HG02870 (cell line): ENCODE results near the gene RPS19BP1.

Experiments
- ATAC-seq: cut with Tn5 transposase; IDR thresholded peaks from one replicate; pipeline ENCODE4 v1.9.1; 2021; ENCODE audit warnings: mild to moderate bottlenecking, moderate library complexity; ENCODE audit not compliant: unreplicated experiment

The RPS19BP1 gene, protein sequence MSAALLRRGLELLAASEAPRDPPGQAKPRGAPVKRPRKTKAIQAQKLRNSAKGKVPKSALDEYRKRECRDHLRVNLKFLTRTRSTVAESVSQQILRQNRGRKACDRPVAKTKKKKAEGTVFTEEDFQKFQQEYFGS

DNA sequence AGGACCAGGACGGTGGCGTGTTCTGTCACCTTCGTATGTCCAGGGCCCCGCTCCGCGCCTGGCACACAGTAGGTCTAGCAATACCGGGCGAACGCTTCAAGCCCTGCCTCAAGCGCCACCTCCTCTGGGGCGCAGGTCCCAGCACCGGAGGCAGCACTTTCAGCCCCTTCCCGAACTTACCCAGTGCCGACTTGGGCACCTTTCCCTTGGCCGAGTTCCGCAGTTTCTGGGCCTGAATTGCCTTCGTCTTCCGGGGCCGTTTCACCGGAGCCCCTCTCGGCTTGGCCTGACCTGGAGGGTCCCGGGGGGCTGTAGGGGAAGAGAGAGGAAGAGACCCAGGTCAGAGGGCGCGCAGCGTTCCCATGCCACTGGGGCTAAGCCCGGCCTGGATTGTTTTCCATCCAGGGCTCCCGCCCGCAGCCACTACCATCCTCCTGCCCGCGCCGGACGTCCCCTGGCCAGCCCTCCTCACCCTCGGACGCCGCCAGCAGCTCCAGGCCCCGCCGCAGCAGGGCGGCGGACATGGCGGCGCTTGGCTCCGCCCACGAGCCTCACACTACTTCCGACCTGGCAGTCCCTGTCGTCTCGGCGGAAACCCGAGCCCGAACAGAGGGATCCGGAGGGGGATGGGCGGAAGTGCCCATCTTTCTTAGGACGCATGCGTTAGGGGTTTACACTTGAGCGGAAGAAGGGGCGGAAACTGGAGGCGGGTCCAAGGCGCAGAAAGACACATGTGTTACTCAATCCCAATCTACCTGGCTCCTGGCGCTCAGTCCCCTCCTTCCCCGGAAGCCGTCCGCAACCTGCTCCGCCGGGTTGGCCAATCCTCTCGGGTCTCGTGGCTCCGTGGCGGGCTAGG is at the start of gene RPS19BP1:
Gene RPS19BP1, minus strand, starts transcription at position 534 of the 859 bp plus-strand sequence. Its CDS starts 10 bp downstream, at position 524.
- ATAC-seq, result peak; percentile 69

GRCh38 chr22:39581303-39581702 is 48.8 kb upstream of the RPS19BP1 start:
- no peak for ATAC-seq

DNA sequence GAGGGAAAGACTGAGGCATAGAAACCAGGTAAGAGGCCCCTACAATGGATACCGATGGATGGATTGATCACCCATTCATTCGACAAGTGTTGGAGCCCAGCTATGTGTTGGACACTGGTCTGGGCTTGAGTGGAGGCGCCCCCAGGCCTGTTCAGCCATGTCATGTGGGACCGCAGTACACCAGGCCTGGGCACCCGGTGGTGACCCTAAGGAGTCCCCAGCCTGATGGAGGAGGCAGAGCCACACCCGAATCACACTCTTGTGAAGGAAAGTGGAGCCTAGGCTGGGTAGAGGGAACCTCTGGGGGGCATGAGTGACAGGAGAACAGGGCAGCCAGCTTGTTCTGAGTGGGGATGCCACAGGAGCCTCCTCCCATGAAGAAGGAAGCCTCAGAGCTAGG is 48.2 kb upstream of the RPS19BP1 start:
- ATAC-seq, result no peak

- ATAC-seq, result no peak
Observed at GRCh38 chr22:39580006-39580441, 47.5 kb upstream of the RPS19BP1 start.

DNA sequence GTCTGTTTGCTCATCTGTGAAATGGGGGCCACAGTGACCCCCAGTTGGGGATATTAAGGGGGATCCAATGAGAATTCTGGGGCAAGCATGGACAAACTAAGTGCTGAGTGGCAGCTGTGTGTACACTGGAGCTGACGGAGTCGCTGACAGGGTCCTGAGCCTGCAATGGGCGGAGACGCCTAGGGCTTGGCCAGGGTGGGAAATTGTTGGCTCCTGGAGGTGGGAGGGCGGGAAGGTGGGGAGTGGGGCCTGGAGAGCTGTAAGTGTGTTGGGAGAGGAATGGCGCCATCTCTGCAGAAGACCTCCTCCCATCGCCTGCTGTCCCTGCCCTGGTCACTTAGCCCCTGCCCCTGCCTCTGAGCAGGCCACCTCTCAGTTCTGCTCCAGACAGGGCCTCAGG is 45.4 kb upstream of the RPS19BP1 start:
- ATAC-seq, result no peak

GRCh38 chr22:39577366-39577765 is 44.8 kb upstream of the RPS19BP1 start:
- ATAC-seq, result no peak

- ATAC-seq, result no peak
Observed at GRCh38 chr22:39576027-39576426, 43.5 kb upstream of the RPS19BP1 start.

DNA sequence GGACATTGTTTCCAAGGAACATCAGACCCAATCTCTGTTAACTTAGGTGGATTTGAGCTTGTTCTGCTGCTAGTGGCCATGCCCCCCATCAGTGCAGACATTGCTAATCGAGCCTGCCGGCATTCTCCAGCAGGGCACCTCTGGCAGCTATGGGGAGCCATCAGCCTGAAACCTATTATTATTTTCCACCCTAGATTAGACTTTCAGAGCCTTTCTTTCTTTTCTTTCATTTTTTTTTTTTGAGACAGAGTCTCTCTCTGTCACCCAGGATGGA is 42.9 kb upstream of the RPS19BP1 start:
- no peak for ATAC-seq

DNA sequence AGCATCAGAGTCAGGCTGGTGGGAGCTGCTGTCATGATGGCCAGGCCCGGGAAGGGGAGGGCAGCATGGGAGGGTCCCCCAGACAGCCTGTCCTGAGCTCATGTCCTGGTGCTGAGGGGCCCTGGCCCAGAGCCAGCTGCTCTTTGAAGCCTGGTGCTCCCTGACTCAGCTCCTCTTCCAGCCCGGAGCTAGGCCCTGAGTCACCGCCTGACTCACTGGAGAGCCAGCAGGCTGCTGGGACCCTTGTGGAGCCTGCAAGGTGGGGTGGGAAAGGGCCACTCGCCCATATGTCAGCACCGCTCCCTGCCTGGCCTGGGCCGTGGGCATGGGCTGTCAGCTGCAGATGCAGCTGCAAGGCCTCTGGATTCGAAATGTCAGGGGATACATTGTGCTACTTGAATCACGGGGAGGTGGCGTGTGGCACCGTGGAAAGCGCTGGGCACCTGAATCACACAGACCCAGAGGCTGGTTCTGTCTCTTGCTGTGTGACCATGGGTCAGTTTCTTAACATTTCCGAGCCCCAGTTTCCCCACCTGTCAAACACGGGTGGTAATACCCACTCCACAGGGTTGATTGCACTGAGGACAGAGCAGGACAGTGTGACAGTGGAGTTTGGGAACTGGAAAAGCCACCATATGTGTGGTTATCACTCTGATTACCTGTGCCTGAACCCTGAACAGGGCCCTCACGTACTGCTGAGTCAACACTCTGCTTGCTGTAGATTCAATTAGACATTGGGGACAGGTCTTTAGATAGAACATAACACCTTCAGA is 42.4 kb upstream of the RPS19BP1 start:
- no peak for ATAC-seq

- no peak for ATAC-seq
Observed at GRCh38 chr22:39571538-39571937, 39.0 kb upstream of the RPS19BP1 start.

GRCh38 chr22:39570665-39571064 is 38.1 kb upstream of the RPS19BP1 start, which contains the start of gene CACNA1I:
Gene CACNA1I (plus strand): TSS chr22:39570753. CDS start chr22:39570753, 0 bp downstream.
- ATAC-seq, result no peak

DNA sequence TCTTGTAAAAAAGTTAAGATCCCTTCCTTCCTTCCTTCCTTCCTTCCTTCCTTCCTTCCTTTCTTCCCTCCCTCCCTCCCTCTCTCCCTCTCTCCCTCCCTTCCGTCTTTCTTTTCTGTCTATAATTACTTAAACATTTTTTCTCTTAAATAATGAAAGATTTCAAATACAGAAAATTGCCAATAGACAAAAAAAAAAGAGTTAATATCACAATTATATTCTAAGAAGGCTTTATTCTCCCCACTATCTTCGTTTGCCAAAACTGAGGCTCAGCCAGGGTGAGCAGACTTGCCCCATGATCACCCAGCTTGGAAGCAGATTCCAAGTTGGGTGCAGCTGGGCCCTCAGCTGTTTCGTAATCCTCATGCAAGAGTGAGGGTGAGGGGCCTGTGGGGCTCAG is 37.7 kb upstream of the RPS19BP1 start:
- no peak for ATAC-seq

GRCh38 chr22:39569066-39569465 is 36.5 kb upstream of the RPS19BP1 start:
- ATAC-seq, result no peak

GRCh38 chr22:39568278-39568981 is 35.9 kb upstream of the RPS19BP1 start:
- no peak for ATAC-seq

DNA sequence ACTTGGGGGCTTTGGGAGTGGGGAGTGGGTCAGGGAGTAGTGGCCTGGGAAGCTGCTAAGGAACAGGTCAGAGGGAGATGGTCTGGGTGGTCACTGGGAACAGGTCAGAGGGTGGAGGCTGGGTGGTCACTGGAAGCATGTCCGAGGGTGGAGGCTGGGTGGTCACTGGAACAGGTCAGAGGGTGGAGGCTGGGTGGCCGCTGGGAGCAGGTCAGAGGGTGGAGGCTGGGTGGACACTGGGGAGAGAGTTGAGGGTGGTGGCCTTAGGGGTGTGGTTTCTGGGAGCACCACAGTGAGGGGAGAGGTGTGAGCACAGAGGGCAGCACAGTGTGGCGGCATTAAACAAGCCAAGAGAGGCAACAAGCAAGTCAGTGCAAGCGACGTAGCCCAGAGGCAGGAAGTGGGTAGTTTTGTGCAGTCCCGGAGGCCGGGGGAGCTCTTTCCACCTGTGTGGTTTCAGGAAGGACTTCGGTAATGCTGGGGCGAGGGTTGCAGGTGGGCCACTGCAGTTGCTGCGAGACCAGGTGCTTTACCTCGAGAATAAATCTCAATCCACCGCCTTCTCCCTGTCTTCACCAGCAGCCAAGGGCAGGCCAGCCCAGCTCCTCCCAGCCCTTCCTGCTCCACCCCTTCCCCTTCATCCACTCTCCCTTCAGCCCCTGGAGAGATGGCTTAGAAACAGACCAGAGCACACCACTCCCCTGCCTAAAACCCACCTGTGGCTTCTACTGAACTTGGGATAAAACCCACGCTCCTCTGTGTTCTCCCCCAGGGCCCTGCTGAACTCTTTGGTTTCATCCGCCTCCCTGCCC is 34.8 kb upstream of the RPS19BP1 start:
- no peak for ATAC-seq

- no peak for ATAC-seq
Observed at GRCh38 chr22:39565414-39565944, 32.9 kb upstream of the RPS19BP1 start.

DNA sequence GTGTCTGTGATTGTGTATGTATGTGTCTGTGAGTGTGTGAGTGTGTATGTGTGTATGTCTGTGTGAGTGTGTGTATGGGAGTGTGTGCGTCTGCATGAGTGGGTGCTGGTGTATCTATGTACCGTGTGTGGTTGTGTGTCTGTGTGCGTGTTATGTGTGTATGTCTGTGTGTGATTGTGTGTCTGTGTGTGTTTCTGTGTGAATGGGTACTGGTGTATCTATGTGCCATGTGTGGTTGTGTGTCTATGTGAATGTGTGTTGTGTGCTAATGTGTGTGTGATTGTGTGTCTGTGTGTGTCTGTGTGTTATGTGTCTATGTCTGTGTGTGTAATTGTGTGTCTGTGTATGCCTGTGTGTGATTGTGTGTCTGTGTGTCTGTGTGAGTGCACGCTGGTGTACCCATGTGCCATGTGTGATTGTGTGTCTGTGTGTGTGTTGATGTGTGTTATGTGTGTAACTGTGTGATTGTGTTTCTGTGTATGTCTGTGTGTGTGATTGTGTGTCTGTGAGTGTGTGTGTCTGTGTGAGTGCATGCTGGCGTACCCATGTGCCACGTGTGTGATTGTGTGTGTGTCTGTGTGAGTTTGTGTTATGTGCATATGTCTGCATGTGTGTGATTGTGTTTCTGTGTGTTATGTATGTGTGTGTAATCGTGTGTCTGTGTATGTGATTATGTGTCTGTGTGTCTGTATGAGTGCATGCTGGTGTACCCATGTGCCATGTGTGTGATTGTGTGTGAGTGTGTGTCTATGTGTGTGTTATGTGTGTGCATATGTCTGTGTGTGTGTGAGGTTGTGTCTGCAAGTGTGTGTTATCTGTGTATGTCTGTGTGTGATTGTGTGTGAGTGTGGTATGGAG is 31.3 kb upstream of the RPS19BP1 start:
- ATAC-seq, result no peak

DNA sequence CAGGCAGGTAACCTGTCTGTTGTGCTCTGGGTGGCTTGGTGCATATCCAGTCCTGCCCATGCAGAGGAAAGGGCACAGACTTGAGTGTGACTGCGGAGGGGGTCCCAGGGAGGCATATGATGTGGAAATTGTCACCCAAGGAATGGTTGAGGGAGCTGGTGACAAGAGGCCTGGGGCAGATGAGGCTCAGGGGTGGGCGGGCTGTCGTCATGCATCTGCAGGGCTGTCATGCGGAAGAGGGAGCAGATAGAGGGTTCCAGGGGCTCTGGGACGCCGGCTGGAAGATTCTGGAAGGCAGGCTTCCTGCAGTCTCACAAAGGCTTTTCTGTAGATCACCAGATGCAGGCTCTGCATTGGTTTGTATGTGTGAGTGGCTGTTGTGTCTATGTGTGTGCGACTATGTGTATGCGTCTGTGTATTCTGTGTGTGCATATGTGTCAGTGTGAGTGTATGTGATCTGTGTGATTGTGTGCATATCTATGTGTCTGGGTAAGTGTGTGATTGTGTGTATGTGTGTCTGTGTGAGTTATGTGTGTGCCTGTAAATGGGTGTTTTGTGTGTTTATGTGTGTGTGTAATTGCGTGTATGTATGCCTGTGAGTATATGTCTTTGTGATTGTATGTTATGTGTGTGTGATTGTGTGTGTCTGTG is 30.4 kb upstream of the RPS19BP1 start:
- ATAC-seq, result no peak

DNA sequence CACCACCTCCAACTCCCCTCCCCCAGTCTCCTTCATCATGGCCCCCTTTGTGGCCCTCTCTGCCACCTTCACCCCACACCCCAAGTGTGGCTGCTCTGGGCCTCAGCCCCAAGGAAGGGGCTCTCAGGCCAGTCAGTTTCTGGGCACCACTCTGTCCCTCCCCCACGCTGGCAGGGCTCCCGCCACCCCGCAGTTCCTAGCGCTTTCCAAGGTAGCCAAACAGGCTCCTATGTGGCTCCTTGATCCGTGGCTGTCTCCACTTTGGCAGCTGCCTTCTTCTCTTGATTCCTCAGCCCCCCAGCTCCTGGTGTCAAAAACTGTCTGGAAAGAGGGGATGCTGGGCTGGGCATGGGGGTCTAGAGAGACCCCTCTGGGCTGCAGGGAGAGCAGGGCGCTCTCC is 27.6 kb upstream of the RPS19BP1 start:
- no peak for ATAC-seq
